Stimulated activated effector memory CD8-positive, alpha-beta T cell treated with anti-CD3 and anti-CD28 coated beads, Interleukin-12 subunit alpha, Interleukin-12 subunit beta, amount 100 ng/mL, for 72 hours (primary cell): Measurements from ENCODE around the gene HAND2.

Source experiments
- ATAC-seq: fragments of 150-1000 bp; cut with Tn5 transposase; 2 replicates; pipeline ENCODE4 v1.10.0; 2021
- DNase-seq, 2 donors: peaks; one replicate each; pipeline ENCODE4 v3.0.0; 2021 to 2022; ENCODE audit warnings: low spot score in 2 of 2
- H3K27ac Mint-ChIP-seq: one replicate; pipeline ENCODE4 v1.8.0; 2022; ENCODE audit warnings: mild to moderate bottlenecking, mixed read lengths
- H3K36me3 Mint-ChIP-seq: one replicate; pipeline ENCODE4 v1.8.0; 2022; ENCODE audit warnings: mild to moderate bottlenecking, mixed read lengths
- H3K4me1 Mint-ChIP-seq: one replicate; pipeline ENCODE4 v1.8.0; 2022; ENCODE audit warnings: mixed read lengths
- H3K4me3 Mint-ChIP-seq: one replicate; pipeline ENCODE4 v1.8.0; 2022; ENCODE audit warnings: mild to moderate bottlenecking, mixed read lengths
- H3K9me3 Mint-ChIP-seq: one replicate; pipeline ENCODE4 v1.8.0; 2022; ENCODE audit warnings: mixed read lengths

The HAND2 gene

GRCh38 chr4:173504181-173504503 is 25.9 kb downstream of the HAND2 start:
- DNase-seq (peak in 1 of 2 donors; percentile 34), ATAC-seq (no peak)
- no peak overlapping the region for H3K27ac Mint-ChIP-seq
- H3K36me3 Mint-ChIP-seq = no peaks in the 10 kb centered on the region
- H3K9me3 Mint-ChIP-seq = peaks cover 2% of the 10 kb centered on the region
- peaks cover 22% of the 10 kb centered on the region for H3K4me1 Mint-ChIP-seq
- no peak overlapping the region for H3K4me3 Mint-ChIP-seq

GRCh38 chr4:173503330-173504180 is 26.5 kb downstream of the HAND2 start:
- ATAC-seq = no peak
- peak in 1 of 2 donors; percentile 32 for DNase-seq
- no peak overlapping the region for H3K27ac Mint-ChIP-seq
- H3K36me3 Mint-ChIP-seq = no peaks in the 10 kb centered on the region
- peaks cover 2% of the 10 kb centered on the region for H3K9me3 Mint-ChIP-seq
- H3K4me1 Mint-ChIP-seq = peaks cover 16% of the 10 kb centered on the region
- no peak overlapping the region for H3K4me3 Mint-ChIP-seq

- Mint-ChIP-seq H3K36me3 (no peaks in the 10 kb centered on the region), H3K4me3 (no peak overlapping the region), H3K4me1 (peaks cover 6% of the 10 kb centered on the region)
Observed at GRCh38 chr4:173502282-173502681, 27.7 kb downstream of the HAND2 start.

GRCh38 chr4:173501592-173502150 is 28.4 kb downstream of the HAND2 start:
- ATAC-seq (no peak), DNase-seq (peak in 1 of 2 donors; percentile 29)
- H3K4me1 Mint-ChIP-seq = peaks cover 2% of the 10 kb centered on the region
- H3K27ac Mint-ChIP-seq = no peak overlapping the region
- H3K36me3 Mint-ChIP-seq = no peaks in the 10 kb centered on the region
- peak overlapping the region; percentile 43 for H3K4me3 Mint-ChIP-seq
- H3K9me3 Mint-ChIP-seq = peaks cover 2% of the 10 kb centered on the region

More at GRCh38 chr4:173502282-173502681, 27.7 kb downstream of the HAND2 start:
- DNase-seq (peak in 1 of 2 donors; percentile 17), ATAC-seq (no peak)
- Mint-ChIP-seq H3K27ac (no peak overlapping the region), H3K9me3 (peaks cover 2% of the 10 kb centered on the region)

- Mint-ChIP-seq H3K4me3 (peak overlapping the region; percentile 43), H3K4me1 (no peaks in the 10 kb centered on the region), H3K9me3 (peaks cover 2% of the 10 kb centered on the region), H3K27ac (no peak overlapping the region), H3K36me3 (no peaks in the 10 kb centered on the region)
- ATAC-seq = no peak
- peak in 1 of 2 donors; percentile 45 for DNase-seq
Observed at GRCh38 chr4:173500841-173501591, 29.0 kb downstream of the HAND2 start.

GRCh38 chr4:173499658-173500535 is 30.1 kb downstream of the HAND2 start:
- Mint-ChIP-seq H3K4me1 (no peaks in the 10 kb centered on the region), H3K9me3 (peaks cover 2% of the 10 kb centered on the region), H3K27ac (no peak overlapping the region), H3K36me3 (no peaks in the 10 kb centered on the region), H3K4me3 (no peak overlapping the region)
- no peak for ATAC-seq
- DNase-seq = peak in 1 of 2 donors; percentile 23

- ATAC-seq = no peak
- DNase-seq = peak in 1 of 2 donors; percentile 15
- no peak overlapping the region for H3K4me3 Mint-ChIP-seq
- peaks cover 9% of the 10 kb centered on the region for H3K4me1 Mint-ChIP-seq
- no peak overlapping the region for H3K27ac Mint-ChIP-seq
- H3K9me3 Mint-ChIP-seq = peaks cover 2% of the 10 kb centered on the region
- H3K36me3 Mint-ChIP-seq = no peaks in the 10 kb centered on the region
Observed at GRCh38 chr4:173498771-173499170, 31.3 kb downstream of the HAND2 start.

GRCh38 chr4:173498023-173498422 is 32.0 kb downstream of the HAND2 start:
- ATAC-seq (no peak), DNase-seq (no peak)
- Mint-ChIP-seq H3K36me3 (no peaks in the 10 kb centered on the region), H3K9me3 (peaks cover 2% of the 10 kb centered on the region), H3K4me1 (peaks cover 9% of the 10 kb centered on the region), H3K4me3 (no peak overlapping the region), H3K27ac (no peak overlapping the region)

GRCh38 chr4:173494013-173494970 is 35.7 kb downstream of the HAND2 start:
- H3K4me3 Mint-ChIP-seq = peak overlapping the region; percentile 75
- no peaks in the 10 kb centered on the region for H3K9me3 Mint-ChIP-seq
- no peak overlapping the region for H3K27ac Mint-ChIP-seq
- H3K36me3 Mint-ChIP-seq = no peaks in the 10 kb centered on the region
- peaks cover 19% of the 10 kb centered on the region for H3K4me1 Mint-ChIP-seq
- ATAC-seq (peak; percentile 93), DNase-seq (peak in 1 of 2 donors; percentile 65)

GRCh38 chr4:173493041-173493440 is 37.0 kb downstream of the HAND2 start:
- H3K4me3 Mint-ChIP-seq = no peak overlapping the region
- ATAC-seq (no peak), DNase-seq (peak in 1 of 2 donors; percentile 41)
- H3K36me3 Mint-ChIP-seq = no peaks in the 10 kb centered on the region
- H3K27ac Mint-ChIP-seq = no peak overlapping the region
- no peaks in the 10 kb centered on the region for H3K9me3 Mint-ChIP-seq
- peaks cover 19% of the 10 kb centered on the region for H3K4me1 Mint-ChIP-seq

GRCh38 chr4:173492315-173492714 is 37.7 kb downstream of the HAND2 start:
- peak in 1 of 2 donors; percentile 37 for DNase-seq
- ATAC-seq = peak; percentile 23
- Mint-ChIP-seq H3K36me3 (no peaks in the 10 kb centered on the region), H3K4me1 (peaks cover 19% of the 10 kb centered on the region), H3K9me3 (no peaks in the 10 kb centered on the region), H3K27ac (no peak overlapping the region), H3K4me3 (no peak overlapping the region)

GRCh38 chr4:173490817-173491528 is 39.1 kb downstream of the HAND2 start:
- ATAC-seq = peak; percentile 35
- Mint-ChIP-seq H3K9me3 (no peaks in the 10 kb centered on the region), H3K4me3 (no peak overlapping the region), H3K4me1 (peaks cover 19% of the 10 kb centered on the region), H3K27ac (no peak overlapping the region), H3K36me3 (no peaks in the 10 kb centered on the region)
- peak in 1 of 2 donors; percentile 41 for DNase-seq

GRCh38 chr4:173490256-173490655 is 39.8 kb downstream of the HAND2 start:
- Mint-ChIP-seq H3K36me3 (no peaks in the 10 kb centered on the region), H3K4me1 (peaks cover 19% of the 10 kb centered on the region), H3K4me3 (no peak overlapping the region), H3K27ac (no peak overlapping the region), H3K9me3 (no peaks in the 10 kb centered on the region)
- DNase-seq (peak in 1 of 2 donors; percentile 17), ATAC-seq (no peak)
